GM23338 (cell line): Measurements from ENCODE around the gene SKOR1. TPM values are rescaled to one million over a fixed set of nuclear protein-coding genes. Genes with fewer than 3 reads are reported as not detected.

ENCODE experiments used
- ATAC-seq: fragments of 200-7000 bp; cut with Tn5 transposase; 3 replicates; pipeline ENCODE4 v1.9.1; 2020
- DNase-seq: peaks from one replicate; pipeline ENCODE4 v3.0.0-alpha.2; 2015; ENCODE audit warnings: low spot score
- H2AFZ ChIP-seq: fragments of 200-600 bp; sonication (generic); 2 replicates; pipeline ENCODE4 v1.8.0; 2016; ENCODE audit warnings: antibody characterized with exemption, mild to moderate bottlenecking, moderate library complexity
- H3F3A ChIP-seq: fragments of 200-600 bp; sonication (generic); replicated peaks from 2 replicates; pipeline ENCODE4 v1.8.0; 2017; ENCODE audit warnings: antibody characterized with exemption, mixed run types, low read depth
- H3K27ac ChIP-seq: fragments of 200-600 bp; sonication (generic); 2 replicates; pipeline ENCODE4 v1.6.1; 2016; ENCODE audit warnings: low read depth
- H3K27me3 ChIP-seq: fragments of 200-600 bp; sonication (generic); 2 replicates; pipeline ENCODE4 v1.8.0; 2016; ENCODE audit warnings: mild to moderate bottlenecking, mixed run types, moderate library complexity; ENCODE audit not compliant: insufficient read depth
- H3K36me3 ChIP-seq: fragments of 200-600 bp; sonication (generic); 2 replicates; pipeline ENCODE4 v1.8.0; 2016; ENCODE audit warnings: mild to moderate bottlenecking; ENCODE audit not compliant: insufficient read depth
- H3K4me1 ChIP-seq: fragments of 200-600 bp; sonication (generic); 2 replicates; pipeline ENCODE4 v1.8.0; 2016; ENCODE audit warnings: mild to moderate bottlenecking, moderate library complexity; ENCODE audit not compliant: insufficient read depth
- H3K4me2 ChIP-seq: fragments of 200-600 bp; sonication (generic); 2 replicates; pipeline ENCODE4 v1.7.1; 2017; ENCODE audit warnings: mixed run types
- H3K4me3 ChIP-seq: fragments of 200-600 bp; sonication (generic); 2 replicates; pipeline ENCODE4 v1.6.1; 2016; ENCODE audit warnings: mixed run types
- H3K79me2 ChIP-seq: fragments of 200-600 bp; sonication (generic); replicated peaks from 2 replicates; pipeline ENCODE4 v1.8.0; 2017; ENCODE audit warnings: mild to moderate bottlenecking; ENCODE audit not compliant: insufficient read depth
- H3K9me2 ChIP-seq: fragments of 200-600 bp; sonication (generic); 2 replicates; pipeline ENCODE4 v1.8.0; 2017; ENCODE audit not compliant: insufficient read depth
- H4K20me1 ChIP-seq: fragments of 200-600 bp; sonication (generic); replicated peaks from 2 replicates; pipeline ENCODE4 v1.8.0; 2017; ENCODE audit warnings: mild to moderate bottlenecking; ENCODE audit not compliant: insufficient read depth
- H3K27ac Mint-ChIP-seq: 2 replicates; pipeline ENCODE4 v1.8.0; 2020; ENCODE audit warnings: inconsistent platforms, mild to moderate bottlenecking, moderate library complexity, mixed read lengths
- H3K27me3 Mint-ChIP-seq: 3 replicates; pipeline ENCODE4 v1.8.0; 2022; ENCODE audit warnings: low read depth, mild to moderate bottlenecking, moderate library complexity, mixed read lengths, inconsistent platforms; ENCODE audit not compliant: insufficient read depth, poor library complexity
- H3K36me3 Mint-ChIP-seq: 3 replicates; pipeline ENCODE4 v1.8.0; 2021; ENCODE audit warnings: low read depth, mild to moderate bottlenecking, inconsistent platforms, moderate library complexity, mixed read lengths
- H3K4me1 Mint-ChIP-seq: 3 replicates; pipeline ENCODE4 v1.8.0; 2020; ENCODE audit warnings: mild to moderate bottlenecking, inconsistent platforms, mixed read lengths
- H3K4me3 Mint-ChIP-seq: 3 replicates; pipeline ENCODE4 v1.8.0; 2021; ENCODE audit warnings: moderate library complexity, mild to moderate bottlenecking, inconsistent platforms, mixed read lengths
- H3K9me3 Mint-ChIP-seq: 3 replicates; pipeline ENCODE4 v1.8.0; 2020; ENCODE audit warnings: moderate library complexity, mild to moderate bottlenecking, inconsistent platforms, mixed read lengths
- CREB1 ChIP-seq: fragments of 250-450 bp; sonication (Bioruptor Pico); IDR thresholded peaks from 2 replicates; pipeline ENCODE4 v1.5.0; 2020; ENCODE audit warnings: low read depth, mild to moderate bottlenecking, moderate library complexity
- EZH2 ChIP-seq: fragments of 200-600 bp; sonication (generic); IDR thresholded peaks from one replicate; pipeline ENCODE4 v1.8.0; 2017; ENCODE audit warnings: antibody characterized with exemption, mild to moderate bottlenecking, low read depth; ENCODE audit not compliant: unreplicated experiment
- EZH2phosphoT487 ChIP-seq: fragments of 200-600 bp; sonication (generic); IDR thresholded peaks from one replicate; pipeline ENCODE4 v1.8.1; 2018; ENCODE audit warnings: antibody characterized with exemption; ENCODE audit not compliant: unreplicated experiment
- JUNB ChIP-seq: IDR thresholded peaks from one replicate; pipeline ENCODE4 v1.6.1; 2016; ENCODE audit warnings: antibody characterized with exemption; ENCODE audit not compliant: unreplicated experiment
- NANOG ChIP-seq: IDR thresholded peaks from 2 replicates; pipeline ENCODE4 v1.6.1; 2016; ENCODE audit warnings: antibody characterized with exemption, borderline replicate concordance
- POLR2AphosphoS5 ChIP-seq: IDR thresholded peaks from 2 replicates; pipeline ENCODE4 v1.6.1; 2016; ENCODE audit warnings: antibody characterized with exemption, low read depth
- STAT1 ChIP-seq: IDR thresholded peaks from one replicate; pipeline ENCODE4 v1.6.1; 2016; ENCODE audit warnings: antibody characterized with exemption; ENCODE audit not compliant: unreplicated experiment
- ZNF114 ChIP-seq: fragments of 250-450 bp; sonication (Bioruptor Pico); IDR thresholded peaks from 2 replicates; pipeline ENCODE4 v1.5.0; 2020; ENCODE audit warnings: mild to moderate bottlenecking, moderate library complexity
- ZNF331 ChIP-seq: fragments of 250-450 bp; sonication (Bioruptor Pico); IDR thresholded peaks from 2 replicates; pipeline ENCODE4 v1.5.0; 2020; ENCODE audit warnings: low read depth, mild to moderate bottlenecking, moderate library complexity
- polyA plus RNA-seq: library from polyadenylated mRNA; unstranded; fragments of >200 nt; fragmentation: Nextera tagmentation; extraction: Ambion mirVana; gene quantifications from 2 replicates; pipeline ENCODE4 v1.2.1, GENCODE V29; 2016
- total RNA-seq: library from RNA; depleted of rRNA; stranded (reverse); fragments of >200 nt; shearing (Covaris generic); gene quantifications from 2 replicates; pipeline ENCODE4 v1.2.3, GENCODE V29; 2014
- TF ChIP-seq, protein P1 (sequence below): fragments of 250-450 bp; sonication (Bioruptor Pico); IDR thresholded peaks from 2 replicates; pipeline ENCODE4 v1.5.0; 2020; ENCODE audit warnings: mild to moderate bottlenecking, moderate library complexity
- TF ChIP-seq, protein P2 (sequence below), 2 experiments: fragments of 200-600 bp in 1 of 2; sonication (generic) in 1 of 2; conservative IDR thresholded peaks; 2 replicates each; pipeline versions ENCODE4 v1.5.1 to v1.6.1; 2016 to 2017; ENCODE audit warnings: antibody characterized with exemption in 2 of 2, low read depth in 2 of 2, mild to moderate bottlenecking in 2 of 2, moderate library complexity in 1 of 2
- TF ChIP-seq, protein P3 (sequence below): IDR thresholded peaks from one replicate; pipeline ENCODE4 v1.6.1; 2018; ENCODE audit warnings: antibody characterized with exemption; ENCODE audit not compliant: unreplicated experiment
- TF ChIP-seq, protein P4 (sequence below): IDR thresholded peaks from 2 replicates; pipeline ENCODE4 v1.6.1; 2016; ENCODE audit warnings: antibody characterized with exemption

SKOR1 gene
- total and polyA plus RNA-seq, 2 experiments from 2014 or later = 0.17 TPM; not detected in 1

DNA sequence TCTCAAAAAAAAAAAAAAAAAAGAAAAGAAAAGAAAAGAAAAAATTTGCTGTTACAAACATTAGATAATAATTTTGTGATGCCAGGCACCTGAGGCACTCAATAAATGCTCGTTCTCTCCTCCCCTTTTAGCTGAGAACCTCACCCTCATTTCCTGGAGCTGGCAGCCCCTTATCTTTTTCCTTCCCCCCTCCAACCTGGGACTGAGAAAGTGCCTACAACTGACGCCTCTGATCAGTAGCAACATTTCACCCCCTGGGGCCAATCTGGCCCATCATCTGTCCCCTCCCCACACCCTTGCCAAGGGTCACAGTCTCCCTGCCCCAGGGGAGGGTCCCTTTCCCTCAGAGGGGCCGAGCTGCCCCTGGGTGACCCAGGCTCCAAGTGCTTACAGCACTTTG, 27.1 kb downstream of the SKOR1 start:
- no peaks in the 10 kb centered on the region for H3K79me2 ChIP-seq
- Mint-ChIP-seq H3K4me3 (no peak overlapping the region), H3K27ac (peak overlapping the region; percentile 66; the same call in 1 of the 2 replicates), H3K36me3 (no peaks in the 10 kb centered on the region), H3K9me3 (no peaks in the 10 kb centered on the region; the same call in 2 of the 3 replicates), H3K4me1 (peaks cover 45% of the 10 kb centered on the region), H3K27me3 (peaks cover 11% of the 10 kb centered on the region)
- TF ChIP-seq EZH2 = no peak
- no peak for TF ChIP-seq ZNF114
- no peak for TF ChIP-seq EZH2phosphoT487
- TF ChIP-seq, protein P1, sequence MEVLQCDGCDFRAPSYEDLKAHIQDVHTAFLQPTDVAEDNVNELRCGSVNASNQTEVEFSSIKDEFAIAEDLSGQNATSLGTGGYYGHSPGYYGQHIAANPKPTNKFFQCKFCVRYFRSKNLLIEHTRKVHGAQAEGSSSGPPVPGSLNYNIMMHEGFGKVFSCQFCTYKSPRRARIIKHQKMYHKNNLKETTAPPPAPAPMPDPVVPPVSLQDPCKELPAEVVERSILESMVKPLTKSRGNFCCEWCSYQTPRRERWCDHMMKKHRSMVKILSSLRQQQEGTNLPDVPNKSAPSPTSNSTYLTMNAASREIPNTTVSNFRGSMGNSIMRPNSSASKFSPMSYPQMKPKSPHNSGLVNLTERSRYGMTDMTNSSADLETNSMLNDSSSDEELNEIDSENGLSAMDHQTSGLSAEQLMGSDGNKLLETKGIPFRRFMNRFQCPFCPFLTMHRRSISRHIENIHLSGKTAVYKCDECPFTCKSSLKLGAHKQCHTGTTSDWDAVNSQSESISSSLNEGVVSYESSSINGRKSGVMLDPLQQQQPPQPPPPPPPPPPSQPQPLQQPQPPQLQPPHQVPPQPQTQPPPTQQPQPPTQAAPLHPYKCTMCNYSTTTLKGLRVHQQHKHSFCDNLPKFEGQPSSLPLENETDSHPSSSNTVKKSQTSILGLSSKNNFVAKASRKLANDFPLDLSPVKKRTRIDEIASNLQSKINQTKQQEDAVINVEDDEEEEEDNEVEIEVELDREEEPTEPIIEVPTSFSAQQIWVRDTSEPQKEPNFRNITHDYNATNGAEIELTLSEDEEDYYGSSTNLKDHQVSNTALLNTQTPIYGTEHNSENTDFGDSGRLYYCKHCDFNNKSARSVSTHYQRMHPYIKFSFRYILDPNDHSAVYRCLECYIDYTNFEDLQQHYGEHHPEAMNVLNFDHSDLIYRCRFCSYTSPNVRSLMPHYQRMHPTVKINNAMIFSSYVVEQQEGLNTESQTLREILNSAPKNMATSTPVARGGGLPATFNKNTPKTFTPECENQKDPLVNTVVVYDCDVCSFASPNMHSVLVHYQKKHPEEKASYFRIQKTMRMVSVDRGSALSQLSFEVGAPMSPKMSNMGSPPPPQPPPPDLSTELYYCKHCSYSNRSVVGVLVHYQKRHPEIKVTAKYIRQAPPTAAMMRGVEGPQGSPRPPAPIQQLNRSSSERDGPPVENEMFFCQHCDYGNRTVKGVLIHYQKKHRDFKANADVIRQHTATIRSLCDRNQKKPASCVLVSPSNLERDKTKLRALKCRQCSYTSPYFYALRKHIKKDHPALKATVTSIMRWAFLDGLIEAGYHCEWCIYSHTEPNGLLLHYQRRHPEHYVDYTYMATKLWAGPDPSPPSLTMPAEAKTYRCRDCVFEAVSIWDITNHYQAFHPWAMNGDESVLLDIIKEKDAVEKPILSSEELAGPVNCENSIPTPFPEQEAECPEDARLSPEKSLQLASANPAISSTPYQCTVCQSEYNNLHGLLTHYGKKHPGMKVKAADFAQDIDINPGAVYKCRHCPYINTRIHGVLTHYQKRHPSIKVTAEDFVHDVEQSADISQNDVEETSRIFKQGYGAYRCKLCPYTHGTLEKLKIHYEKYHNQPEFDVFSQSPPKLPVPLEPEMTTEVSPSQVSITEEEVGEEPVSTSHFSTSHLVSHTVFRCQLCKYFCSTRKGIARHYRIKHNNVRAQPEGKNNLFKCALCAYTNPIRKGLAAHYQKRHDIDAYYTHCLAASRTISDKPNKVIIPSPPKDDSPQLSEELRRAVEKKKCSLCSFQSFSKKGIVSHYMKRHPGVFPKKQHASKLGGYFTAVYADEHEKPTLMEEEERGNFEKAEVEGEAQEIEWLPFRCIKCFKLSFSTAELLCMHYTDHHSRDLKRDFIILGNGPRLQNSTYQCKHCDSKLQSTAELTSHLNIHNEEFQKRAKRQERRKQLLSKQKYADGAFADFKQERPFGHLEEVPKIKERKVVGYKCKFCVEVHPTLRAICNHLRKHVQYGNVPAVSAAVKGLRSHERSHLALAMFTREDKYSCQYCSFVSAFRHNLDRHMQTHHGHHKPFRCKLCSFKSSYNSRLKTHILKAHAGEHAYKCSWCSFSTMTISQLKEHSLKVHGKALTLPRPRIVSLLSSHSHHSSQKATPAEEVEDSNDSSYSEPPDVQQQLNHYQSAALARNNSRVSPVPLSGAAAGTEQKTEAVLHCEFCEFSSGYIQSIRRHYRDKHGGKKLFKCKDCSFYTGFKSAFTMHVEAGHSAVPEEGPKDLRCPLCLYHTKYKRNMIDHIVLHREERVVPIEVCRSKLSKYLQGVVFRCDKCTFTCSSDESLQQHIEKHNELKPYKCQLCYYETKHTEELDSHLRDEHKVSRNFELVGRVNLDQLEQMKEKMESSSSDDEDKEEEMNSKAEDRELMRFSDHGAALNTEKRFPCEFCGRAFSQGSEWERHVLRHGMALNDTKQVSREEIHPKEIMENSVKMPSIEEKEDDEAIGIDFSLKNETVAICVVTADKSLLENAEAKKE (CRISPR knock-in tag) = no peak
- TF ChIP-seq, protein P2, sequence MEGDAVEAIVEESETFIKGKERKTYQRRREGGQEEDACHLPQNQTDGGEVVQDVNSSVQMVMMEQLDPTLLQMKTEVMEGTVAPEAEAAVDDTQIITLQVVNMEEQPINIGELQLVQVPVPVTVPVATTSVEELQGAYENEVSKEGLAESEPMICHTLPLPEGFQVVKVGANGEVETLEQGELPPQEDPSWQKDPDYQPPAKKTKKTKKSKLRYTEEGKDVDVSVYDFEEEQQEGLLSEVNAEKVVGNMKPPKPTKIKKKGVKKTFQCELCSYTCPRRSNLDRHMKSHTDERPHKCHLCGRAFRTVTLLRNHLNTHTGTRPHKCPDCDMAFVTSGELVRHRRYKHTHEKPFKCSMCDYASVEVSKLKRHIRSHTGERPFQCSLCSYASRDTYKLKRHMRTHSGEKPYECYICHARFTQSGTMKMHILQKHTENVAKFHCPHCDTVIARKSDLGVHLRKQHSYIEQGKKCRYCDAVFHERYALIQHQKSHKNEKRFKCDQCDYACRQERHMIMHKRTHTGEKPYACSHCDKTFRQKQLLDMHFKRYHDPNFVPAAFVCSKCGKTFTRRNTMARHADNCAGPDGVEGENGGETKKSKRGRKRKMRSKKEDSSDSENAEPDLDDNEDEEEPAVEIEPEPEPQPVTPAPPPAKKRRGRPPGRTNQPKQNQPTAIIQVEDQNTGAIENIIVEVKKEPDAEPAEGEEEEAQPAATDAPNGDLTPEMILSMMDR (conservative IDR thresholded peaks at IDR 0.05; ENCODE audit: low read depth in 2 of 2) = no peak
- TF ChIP-seq, protein P3, sequence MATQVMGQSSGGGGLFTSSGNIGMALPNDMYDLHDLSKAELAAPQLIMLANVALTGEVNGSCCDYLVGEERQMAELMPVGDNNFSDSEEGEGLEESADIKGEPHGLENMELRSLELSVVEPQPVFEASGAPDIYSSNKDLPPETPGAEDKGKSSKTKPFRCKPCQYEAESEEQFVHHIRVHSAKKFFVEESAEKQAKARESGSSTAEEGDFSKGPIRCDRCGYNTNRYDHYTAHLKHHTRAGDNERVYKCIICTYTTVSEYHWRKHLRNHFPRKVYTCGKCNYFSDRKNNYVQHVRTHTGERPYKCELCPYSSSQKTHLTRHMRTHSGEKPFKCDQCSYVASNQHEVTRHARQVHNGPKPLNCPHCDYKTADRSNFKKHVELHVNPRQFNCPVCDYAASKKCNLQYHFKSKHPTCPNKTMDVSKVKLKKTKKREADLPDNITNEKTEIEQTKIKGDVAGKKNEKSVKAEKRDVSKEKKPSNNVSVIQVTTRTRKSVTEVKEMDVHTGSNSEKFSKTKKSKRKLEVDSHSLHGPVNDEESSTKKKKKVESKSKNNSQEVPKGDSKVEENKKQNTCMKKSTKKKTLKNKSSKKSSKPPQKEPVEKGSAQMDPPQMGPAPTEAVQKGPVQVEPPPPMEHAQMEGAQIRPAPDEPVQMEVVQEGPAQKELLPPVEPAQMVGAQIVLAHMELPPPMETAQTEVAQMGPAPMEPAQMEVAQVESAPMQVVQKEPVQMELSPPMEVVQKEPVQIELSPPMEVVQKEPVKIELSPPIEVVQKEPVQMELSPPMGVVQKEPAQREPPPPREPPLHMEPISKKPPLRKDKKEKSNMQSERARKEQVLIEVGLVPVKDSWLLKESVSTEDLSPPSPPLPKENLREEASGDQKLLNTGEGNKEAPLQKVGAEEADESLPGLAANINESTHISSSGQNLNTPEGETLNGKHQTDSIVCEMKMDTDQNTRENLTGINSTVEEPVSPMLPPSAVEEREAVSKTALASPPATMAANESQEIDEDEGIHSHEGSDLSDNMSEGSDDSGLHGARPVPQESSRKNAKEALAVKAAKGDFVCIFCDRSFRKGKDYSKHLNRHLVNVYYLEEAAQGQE = no peak
- TF ChIP-seq NANOG = no peak
- no peak for TF ChIP-seq POLR2AphosphoS5
- TF ChIP-seq STAT1 = no peak
- no peak for TF ChIP-seq ZNF331 (CRISPR knock-in tag)
- TF ChIP-seq, protein P4, sequence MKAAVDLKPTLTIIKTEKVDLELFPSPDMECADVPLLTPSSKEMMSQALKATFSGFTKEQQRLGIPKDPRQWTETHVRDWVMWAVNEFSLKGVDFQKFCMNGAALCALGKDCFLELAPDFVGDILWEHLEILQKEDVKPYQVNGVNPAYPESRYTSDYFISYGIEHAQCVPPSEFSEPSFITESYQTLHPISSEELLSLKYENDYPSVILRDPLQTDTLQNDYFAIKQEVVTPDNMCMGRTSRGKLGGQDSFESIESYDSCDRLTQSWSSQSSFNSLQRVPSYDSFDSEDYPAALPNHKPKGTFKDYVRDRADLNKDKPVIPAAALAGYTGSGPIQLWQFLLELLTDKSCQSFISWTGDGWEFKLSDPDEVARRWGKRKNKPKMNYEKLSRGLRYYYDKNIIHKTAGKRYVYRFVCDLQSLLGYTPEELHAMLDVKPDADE = no peak
- no peak for TF ChIP-seq CREB1 (CRISPR knock-in tag)
- TF ChIP-seq JUNB = no peak
- H3K4me1 ChIP-seq = peaks cover 27% of the 10 kb centered on the region
- DNase-seq = no peak
- no peaks in the 10 kb centered on the region for H3F3A ChIP-seq
- peak overlapping the region; percentile 95 for H2AFZ ChIP-seq
- H3K9me2 ChIP-seq = peaks cover 5% of the 10 kb centered on the region; the same call in 1 of the 2 replicates
- no peaks in the 10 kb centered on the region for H3K27me3 ChIP-seq
- H4K20me1 ChIP-seq = no peaks in the 10 kb centered on the region
- H3K36me3 ChIP-seq = peaks cover 3% of the 10 kb centered on the region; the same call in 1 of the 2 replicates
- no peak overlapping the region for H3K27ac ChIP-seq
- no peak overlapping the region for H3K4me3 ChIP-seq
- H3K4me2 ChIP-seq = peak overlapping the region; percentile 17; the same call in 1 of the 2 replicates
- no peak for ATAC-seq
